DOHH2 (cell line): Measurements from ENCODE around the gene TGM4.

Source experiments
- H3F3A ChIP-seq: fragments of 200-600 bp; sonication (generic), shearing (Covaris generic); 2 replicates; pipeline ENCODE4 v1.6.0; 2016; ENCODE audit warnings: antibody characterized with exemption, mild to moderate bottlenecking; ENCODE audit not compliant: control insufficient read depth, insufficient read depth
- H3K27ac ChIP-seq: fragments of 200-600 bp; sonication (generic); 2 replicates; pipeline ENCODE4 v1.5.1; 2014; ENCODE audit warnings: low read depth, mild to moderate bottlenecking, low read length, moderate library complexity
- H3K27me3 ChIP-seq: fragments of 200-600 bp; sonication (generic); 2 replicates; pipeline ENCODE4 v1.6.1; 2014; ENCODE audit warnings: mild to moderate bottlenecking, low read length, mixed read lengths; ENCODE audit not compliant: control insufficient read depth
- H3K36me3 ChIP-seq: fragments of 200-600 bp; sonication (generic); 2 replicates; pipeline ENCODE4 v1.6.1; 2014; ENCODE audit warnings: mild to moderate bottlenecking, low read length, moderate library complexity, mixed read lengths; ENCODE audit not compliant: control insufficient read depth
- H3K4me1 ChIP-seq: fragments of 200-600 bp; sonication (generic); 2 replicates; pipeline ENCODE4 v1.6.1; 2014; ENCODE audit warnings: mild to moderate bottlenecking, low read length, mixed read lengths; ENCODE audit not compliant: control insufficient read depth
- H3K4me2 ChIP-seq: fragments of 200-600 bp; sonication (generic); 2 replicates; pipeline ENCODE4 v1.6.0; 2014; ENCODE audit warnings: mild to moderate bottlenecking, low read length, moderate library complexity
- H3K4me3 ChIP-seq: fragments of 200-600 bp; sonication (generic); 2 replicates; pipeline ENCODE4 v1.5.1; 2014; ENCODE audit warnings: mild to moderate bottlenecking, low read length, mixed read lengths
- H3K79me2 ChIP-seq: fragments of 200-600 bp; sonication (generic); 2 replicates; pipeline ENCODE4 v1.6.1; 2014; ENCODE audit warnings: mild to moderate bottlenecking, low read length, mixed read lengths; ENCODE audit not compliant: control insufficient read depth
- H3K9me2 ChIP-seq: fragments of 200-600 bp; sonication (generic); replicated peaks from 2 replicates; pipeline ENCODE4 v1.6.1; 2014; ENCODE audit warnings: mild to moderate bottlenecking, low read length, mixed read lengths; ENCODE audit not compliant: control insufficient read depth
- H3K9me3 ChIP-seq: fragments of 200-600 bp; sonication (generic); 2 replicates; pipeline ENCODE4 v1.6.1; 2014; ENCODE audit warnings: antibody characterized with exemption, low read length, mixed read lengths; ENCODE audit not compliant: control insufficient read depth, insufficient read depth
- H4K20me1 ChIP-seq: fragments of 200-600 bp; sonication (generic); 2 replicates; pipeline ENCODE4 v1.6.0; 2014; ENCODE audit warnings: low read depth, mild to moderate bottlenecking, antibody characterized with exemption, low read length, moderate library complexity; ENCODE audit not compliant: control insufficient read depth, insufficient read depth
- CTCF ChIP-seq: fragments of 200-600 bp; sonication (generic); IDR thresholded peaks from one replicate; pipeline ENCODE4 v1.5.1; 2014; ENCODE audit warnings: antibody characterized with exemption, mild to moderate bottlenecking, low read depth, low read length; ENCODE audit not compliant: poor library complexity, severe bottlenecking
- EZH2phosphoT487 ChIP-seq: fragments of 200-600 bp; sonication (generic); IDR thresholded peaks from 2 replicates; pipeline ENCODE4 v1.6.1; 2017; ENCODE audit warnings: borderline replicate concordance, mild to moderate bottlenecking, antibody characterized with exemption, low read length, moderate library complexity, mixed read lengths

Gene TGM4

GRCh38 chr3:44913868-44914468 lies 39.6 kb downstream of the TGM4 start:
- TF ChIP-seq EZH2phosphoT487 (no peak), CTCF (peak; percentile 91)

GRCh38 chr3:44914936-44915335 lies 40.5 kb downstream of the TGM4 start:
- Histone ChIP-seq H3K9me3 (no peaks in the 10 kb centered on the region), H3K27ac (no peak overlapping the region), H3K4me3 (no peak overlapping the region), H3F3A (no peaks in the 10 kb centered on the region; the same call in 1 of the 2 replicates), H3K27me3 (no peaks in the 10 kb centered on the region; the same call in 1 of the 2 replicates), H3K4me1 (no peaks in the 10 kb centered on the region), H3K4me2 (no peak overlapping the region), H3K36me3 (no peaks in the 10 kb centered on the region), H4K20me1 (peaks cover 3% of the 10 kb centered on the region; the same call in 1 of the 2 replicates), H3K79me2 (no peaks in the 10 kb centered on the region), H3K9me2 (no peaks in the 10 kb centered on the region)
- TF ChIP-seq CTCF: no peak

More at GRCh38 chr3:44913868-44914468, 39.6 kb downstream of the TGM4 start:
- H3K4me1 ChIP-seq: no peaks in the 10 kb centered on the region
- no peaks in the 10 kb centered on the region for H3F3A ChIP-seq
- no peak overlapping the region for H3K4me2 ChIP-seq
- no peaks in the 10 kb centered on the region for H3K79me2 ChIP-seq
- H3K36me3 ChIP-seq: no peaks in the 10 kb centered on the region
- no peaks in the 10 kb centered on the region for H3K9me2 ChIP-seq
- peaks cover 3% of the 10 kb centered on the region; the same call in 1 of the 2 replicates for H4K20me1 ChIP-seq
- H3K9me3 ChIP-seq: no peaks in the 10 kb centered on the region
- H3K4me3 ChIP-seq: no peak overlapping the region
- H3K27ac ChIP-seq: no peak overlapping the region
- H3K27me3 ChIP-seq: peaks cover 5% of the 10 kb centered on the region

GRCh38 chr3:44915702-44916438 lies 41.5 kb downstream of the TGM4 start:
- no peaks in the 10 kb centered on the region for H3K9me3 ChIP-seq
- no peaks in the 10 kb centered on the region for H3K27me3 ChIP-seq
- no peaks in the 10 kb centered on the region for H3K36me3 ChIP-seq

More at GRCh38 chr3:44915702-44916438, 41.5 kb downstream of the TGM4 start:
- Histone ChIP-seq H3F3A (no peaks in the 10 kb centered on the region; the same call in 1 of the 2 replicates), H3K4me3 (no peak overlapping the region), H3K79me2 (no peaks in the 10 kb centered on the region), H3K4me1 (no peaks in the 10 kb centered on the region), H3K27ac (no peak overlapping the region), H3K9me2 (no peaks in the 10 kb centered on the region), H3K4me2 (no peak overlapping the region), H4K20me1 (peaks cover 3% of the 10 kb centered on the region; the same call in 1 of the 2 replicates)
- TF ChIP-seq EZH2phosphoT487 (no peak), CTCF (no peak)
